Measurements from ENCODE around the gene RSPH9.

GRCh38 chr6:43697421-43697820 is 52.6 kb downstream of the RSPH9 start:
- TF ChIP-seq CTCF (IDR thresholded peaks at IDR 0.05): no peak
- no peak for TF ChIP-seq POLR2A (IDR thresholded peaks at IDR 0.05)
